HCT116 (cell line): ENCODE results near the gene SCD5. TPM values are rescaled to one million over a fixed set of nuclear protein-coding genes. Genes with fewer than 3 reads are reported as not detected.

ENCODE experiments used
- ATAC-seq: fragments of 200-7000 bp; cut with Tn5 transposase; 2 replicates; pipeline ENCODE4 v1.9.1; 2020; ENCODE audit warnings: mild to moderate bottlenecking, moderate library complexity
- BruUV-seq: library from RNA; stranded (reverse); fragments of 400-500 nt; replicated peaks from 2 replicates; lab custom pipeline; 2021; lab: Mats Ljungman, UMichigan
- CTCF ChIA-PET: fragments of 300-600 bp; sonication (Branson Sonifier 250); formaldehyde crosslinking; loops from one replicate; lab custom pipeline; 2021; ENCODE audit warnings: antibody characterized with exemption; lab: Charles Lee
- POLR2A ChIA-PET: fragments of 300-600, 350-600 bp; sonication (Branson Sonifier 250); formaldehyde crosslinking; loops from one replicate; lab custom pipeline; 2021; ENCODE audit warnings: antibody characterized with exemption; lab: Charles Lee
- RAD21 ChIA-PET, 2 experiments: fragments of 300-600 bp; sonication (Branson Sonifier 250); formaldehyde crosslinking; loops; one replicate each; lab custom pipeline; 2023; ENCODE audit warnings: low total read pairs in 2 of 2; ENCODE audit not compliant: uncharacterized antibody in 2 of 2, unreplicated experiment in 2 of 2, low non-redundant PET in 1 of 2; lab: Charles Lee
- DNase-seq: peaks from one replicate; pipeline ENCODE4 v3.0.0-alpha.2; 2010; ENCODE audit warnings: low read depth, low spot score
- H2AFZ ChIP-seq: fragments of 200-600 bp; shearing (Covaris generic), sonication (generic); 2 replicates; pipeline ENCODE4 v1.6.1; 2017; ENCODE audit warnings: low read depth, mixed run types, mixed read lengths, antibody characterized with exemption, low read length; ENCODE audit not compliant: poor library complexity, severe bottlenecking
- H3K27ac ChIP-seq: 2 replicates; pipeline ENCODE4 v1.5.1; 2012; ENCODE audit warnings: low read depth, low read length
- H3K27me3 ChIP-seq: fragments of 200-600 bp; sonication (generic); 2 replicates; pipeline ENCODE4 v1.6.1; 2016; ENCODE audit warnings: mixed run types, low read length, mixed read lengths; ENCODE audit not compliant: insufficient read depth
- H3K36me3 ChIP-seq, 2 experiments: fragments of 200-500 bp in 1 of 2; fragments of 200-600 bp in 1 of 2; sonication (Bioruptor generic) in 1 of 2; sonication (generic) in 1 of 2; 2 replicates each; pipeline versions ENCODE4 v1.5.1 to v1.6.1; 2014 to 2016; ENCODE audit warnings: low read length in 2 of 2, inconsistent platforms in 1 of 2, mixed read lengths in 1 of 2, mixed run types in 1 of 2; ENCODE audit not compliant: insufficient read depth in 2 of 2, control insufficient read depth in 1 of 2
- H3K4me1 ChIP-seq, 2 experiments: fragments of 200-600 bp in 1 of 2; sonication (generic) in 1 of 2; 2 replicates each; pipeline versions ENCODE4 v1.5.1 to v1.6.1; 2012 to 2017; ENCODE audit warnings: low read length in 2 of 2, inconsistent platforms in 1 of 2, mild to moderate bottlenecking in 1 of 2, mixed read lengths in 1 of 2, mixed run types in 1 of 2, moderate library complexity in 1 of 2; ENCODE audit not compliant: insufficient read depth in 2 of 2, control insufficient read depth in 1 of 2
- H3K4me2 ChIP-seq: fragments of 200-600 bp; sonication (generic); 2 replicates; pipeline ENCODE4 v1.6.1; 2017; ENCODE audit warnings: mixed run types, low read length, mixed read lengths
- H3K4me3 ChIP-seq, 2 experiments: fragments of 200-600 bp in 1 of 2; sonication (generic) in 1 of 2; replicated peaks in 1 of 2; 2 replicates each; pipeline ENCODE4 v1.5.1; 2011 to 2016; ENCODE audit warnings: low read length in 2 of 2, control low read depth in 1 of 2, low read depth in 1 of 2, mild to moderate bottlenecking in 1 of 2, mixed read lengths in 1 of 2, mixed run types in 1 of 2
- H3K79me2 ChIP-seq: fragments of 200-600 bp; sonication (generic); 2 replicates; pipeline ENCODE4 v1.6.1; 2017; ENCODE audit warnings: mild to moderate bottlenecking, mixed run types, low read length, moderate library complexity, mixed read lengths; ENCODE audit not compliant: insufficient read depth
- H3K9ac ChIP-seq: fragments of 200-600 bp; sonication (generic); 2 replicates; pipeline ENCODE4 v1.6.1; 2016; ENCODE audit warnings: low read length, mixed read lengths
- H3K9me2 ChIP-seq: fragments of 200-600 bp; sonication (generic), shearing (Covaris generic); 2 replicates; pipeline ENCODE4 v1.6.1; 2017; ENCODE audit warnings: mixed run types, mild to moderate bottlenecking, moderate library complexity; ENCODE audit not compliant: insufficient read depth
- H3K9me3 ChIP-seq, 2 experiments: fragments of 200-500 bp in 1 of 2; fragments of 200-600 bp in 1 of 2; sonication (Bioruptor generic) in 1 of 2; sonication (generic) in 1 of 2; 2 replicates each; pipeline ENCODE4 v1.6.1; 2014 to 2017; ENCODE audit warnings: low read length in 2 of 2, mixed read lengths in 2 of 2, inconsistent platforms in 1 of 2, low read depth in 1 of 2, mild to moderate bottlenecking in 1 of 2, mixed run types in 1 of 2, moderate library complexity in 1 of 2; ENCODE audit not compliant: control insufficient read depth in 1 of 2, insufficient read depth in 1 of 2
- H4K20me1 ChIP-seq: fragments of 200-600 bp; sonication (generic), shearing (Covaris generic); 2 replicates; pipeline ENCODE4 v1.6.1; 2017; ENCODE audit warnings: mixed run types, mild to moderate bottlenecking, moderate library complexity; ENCODE audit not compliant: insufficient read depth
- CBX3 ChIP-seq: IDR thresholded peaks from 2 replicates; pipeline ENCODE4 v1.6.1; 2012; ENCODE audit warnings: low read depth
- CEBPB ChIP-seq: IDR thresholded peaks from 2 replicates; pipeline ENCODE4 v1.6.1; 2012; ENCODE audit warnings: low read depth
- CTCF ChIP-seq, 3 experiments: fragments of 200-600 bp in 1 of 3; sonication (generic) in 1 of 3; IDR thresholded peaks in 2 of 3; conservative IDR thresholded peaks in 1 of 3; 2 replicates each; pipeline ENCODE4 v1.5.1; 2012 to 2017; ENCODE audit warnings: low read depth in 2 of 3, low read length in 2 of 3, antibody characterized with exemption in 1 of 3, borderline replicate concordance in 1 of 3, control low read depth in 1 of 3, mild to moderate bottlenecking in 1 of 3, mixed read lengths in 1 of 3, mixed run types in 1 of 3, moderate library complexity in 1 of 3; ENCODE audit not compliant: insufficient read depth in 1 of 3
- EGR1 ChIP-seq: IDR thresholded peaks from 2 replicates; pipeline ENCODE4 v1.6.1; 2012; ENCODE audit warnings: low read depth
- ELF1 ChIP-seq: IDR thresholded peaks from 2 replicates; pipeline ENCODE4 v1.6.1; 2012; ENCODE audit warnings: low read depth, borderline replicate concordance
- EZH2 ChIP-seq: fragments of 200-600 bp; sonication (generic); IDR thresholded peaks from 2 replicates; pipeline ENCODE4 v1.6.1; 2017; ENCODE audit warnings: antibody characterized with exemption, mixed run types
- EZH2phosphoT487 ChIP-seq: fragments of 200-600 bp; IDR thresholded peaks from 2 replicates; pipeline ENCODE4 v1.6.1; 2018; ENCODE audit warnings: antibody characterized with exemption, borderline replicate concordance
- JUND ChIP-seq: IDR thresholded peaks from 2 replicates; pipeline ENCODE4 v1.6.1; 2012
- MAX ChIP-seq: IDR thresholded peaks from 2 replicates; pipeline ENCODE4 v1.6.1; 2012
- POLR2A ChIP-seq: IDR thresholded peaks from 2 replicates; pipeline ENCODE4 v1.7.0; 2011; ENCODE audit warnings: borderline replicate concordance; ENCODE audit not compliant: insufficient read depth, insufficient read length; ENCODE audit errors: extremely low read depth
- POLR2AphosphoS5 ChIP-seq: IDR thresholded peaks from 2 replicates; pipeline ENCODE4 v1.6.1; 2011; ENCODE audit warnings: mild to moderate bottlenecking, low read depth, low read length, moderate library complexity
- RAD21 ChIP-seq: IDR thresholded peaks from 2 replicates; pipeline ENCODE4 v1.6.1; 2012; ENCODE audit warnings: low read depth, mild to moderate bottlenecking
- REST ChIP-seq: IDR thresholded peaks from 2 replicates; pipeline ENCODE4 v1.6.1; 2012; ENCODE audit warnings: low read depth
- SIN3A ChIP-seq: IDR thresholded peaks from 2 replicates; pipeline ENCODE4 v1.6.1; 2012; ENCODE audit warnings: low read depth
- SP1 ChIP-seq: IDR thresholded peaks from 2 replicates; pipeline ENCODE4 v1.6.1; 2012; ENCODE audit warnings: low read depth
- SRF ChIP-seq: IDR thresholded peaks from 2 replicates; pipeline ENCODE4 v1.6.1; 2012; ENCODE audit warnings: low read depth
- ZFX ChIP-seq: fragments of 450-650 bp; IDR thresholded peaks from 2 replicates; pipeline ENCODE4 v1.6.1; 2017
- intact Hi-C: fragments of 100-400 bp; cut with micrococcal nuclease; formaldehyde crosslinking; loops from 2 replicates; pipeline ENCODE4 v1.10.0; 2022
- total RNA-seq: library from RNA; stranded (reverse); gene quantifications from one replicate; pipeline ENCODE4 v1.2.1, GENCODE V29; 2021; ENCODE audit not compliant: unreplicated experiment

The SCD5 gene
- total RNA-seq, 1 experiment from 2014 or later: 21.7 TPM

- Histone ChIP-seq H3K36me3 (no peaks in the 10 kb centered on the region), H4K20me1 (no peaks in the 10 kb centered on the region), H3K4me2 (no peak overlapping the region), H3K4me1 (no peaks in the 10 kb centered on the region), H3K9me3 (no peaks in the 10 kb centered on the region), H3K9me2 (no peaks in the 10 kb centered on the region), H3K4me3 (no peak overlapping the region), H2AFZ (no peak overlapping the region), H3K27ac (no peak overlapping the region), H3K9ac (no peak overlapping the region), H3K27me3 (0 out of 2 replicates have a peak, but pooled peaks cover under 1% of the 10 kb centered on the region), H3K79me2 (no peaks in the 10 kb centered on the region)
- intact Hi-C loops: no loop called here
- RAD21 ChIA-PET: no interaction called here
- BruUV-seq: no TSS peak
- no peak for ATAC-seq
- POLR2A ChIA-PET: no interaction called here
- no peak for DNase-seq
- TF ChIP-seq ELF1: no peak
- no peak for TF ChIP-seq ZFX
- TF ChIP-seq POLR2A: no peak
- no peak for TF ChIP-seq CEBPB
- TF ChIP-seq CTCF (IDR thresholded peaks at IDR 0.05 in 2 of 3, conservative IDR thresholded peaks at IDR 0.05 in 1 of 3; ENCODE audit: borderline replicate concordance in 1 of 3, insufficient read depth in 1 of 3, low read depth in 2 of 3, low read length in 2 of 3): no peak
- TF ChIP-seq EGR1: no peak
- no peak for TF ChIP-seq SP1
- TF ChIP-seq MAX: no peak
- no peak for TF ChIP-seq JUND
- TF ChIP-seq RAD21: no peak
- TF ChIP-seq POLR2AphosphoS5: no peak
- no peak for TF ChIP-seq REST
- no peak for TF ChIP-seq SRF
- no peak for TF ChIP-seq EZH2phosphoT487
- TF ChIP-seq SIN3A: no peak
- no peak for TF ChIP-seq CBX3
- TF ChIP-seq EZH2: no peak
- CTCF ChIA-PET: no interaction called here
Measured at GRCh38 chr4:82584931-82585330, 213.7 kb downstream of the SCD5 start.
